Lower leg skin (tissue), 4 donors: ENCODE measurements around the gene DCAF15. TPM values are rescaled to one million over a fixed set of nuclear protein-coding genes. Genes with fewer than 3 reads are reported as not detected.

ENCODE experiments used
- DNase-seq, 2 donors: peaks; one replicate each; pipeline ENCODE4 v3.0.0-alpha.2; 2019; ENCODE audit warnings: low spot score in 2 of 2
- H3K4me3 ChIP-seq: fragments of 200-600 bp; sonication (generic); 2 replicates; pipeline ENCODE4 v1.5.1; 2017; ENCODE audit warnings: mild to moderate bottlenecking, low read depth; ENCODE audit not compliant: poor library complexity, severe bottlenecking
- CTCF ChIP-seq, 3 donors: fragments of 450-650 bp; IDR thresholded peaks; one replicate each; pipeline ENCODE4 v1.5.1; 2016; ENCODE audit warnings: antibody characterized with exemption in 3 of 3, mild to moderate bottlenecking in 3 of 3, moderate library complexity in 2 of 3
- POLR2A ChIP-seq, 2 donors: fragments of 450-650 bp; IDR thresholded peaks; one replicate each; pipeline ENCODE4 v1.6.1; 2016 to 2017; ENCODE audit warnings: antibody characterized with exemption in 2 of 2, mild to moderate bottlenecking in 1 of 2, moderate library complexity in 1 of 2
- WGBS, 2 donors: methylation state at CpG; one replicate each; pipeline ENCODE4 v1.1.5; 2018; 5-methylcytosine and 5-hydroxymethylcytosine counted together
- intact Hi-C: fragments of 100-400 bp; cut with DNase I; formaldehyde crosslinking; loops from one replicate; pipeline ENCODE4 v1.15.0; 2023; ENCODE audit warnings: low total_unique reads
- total RNA-seq, 4 donors: library from RNA; depleted of rRNA; stranded (reverse); fragments of >200 nt; gene quantifications; one replicate each; pipeline ENCODE4 v1.1.0, GENCODE V29; 2016

Gene DCAF15
- total RNA-seq, 4 donors from 2014 or later: 31.8 to 51.7 (median 43.0) TPM

GRCh38 chr19:13984875-13985741, 32.8 kb downstream of the DCAF15 start:
- no peak overlapping the region for H3K4me3 ChIP-seq
- DNase-seq: no peak
- 84 to 88% methylated on average over 25 of the region's 25 CpGs for WGBS, 2 donors
- intact Hi-C loops: no loop called here
- no peak for TF ChIP-seq POLR2A (IDR thresholded peaks at IDR 0.05)
- TF ChIP-seq CTCF (IDR thresholded peaks at IDR 0.05): no peak

GRCh38 chr19:13985771-13986347, 33.5 kb downstream of the DCAF15 start:
- DNase-seq: no peak
- H3K4me3 ChIP-seq: no peak overlapping the region
- 69 to 79% methylated on average over 9 to 10 of the region's 10 CpGs for WGBS, 2 donors
- TF ChIP-seq POLR2A (IDR thresholded peaks at IDR 0.05): no peak
- TF ChIP-seq CTCF (IDR thresholded peaks at IDR 0.05): no peak
- intact Hi-C loops: no loop called here

DNA sequence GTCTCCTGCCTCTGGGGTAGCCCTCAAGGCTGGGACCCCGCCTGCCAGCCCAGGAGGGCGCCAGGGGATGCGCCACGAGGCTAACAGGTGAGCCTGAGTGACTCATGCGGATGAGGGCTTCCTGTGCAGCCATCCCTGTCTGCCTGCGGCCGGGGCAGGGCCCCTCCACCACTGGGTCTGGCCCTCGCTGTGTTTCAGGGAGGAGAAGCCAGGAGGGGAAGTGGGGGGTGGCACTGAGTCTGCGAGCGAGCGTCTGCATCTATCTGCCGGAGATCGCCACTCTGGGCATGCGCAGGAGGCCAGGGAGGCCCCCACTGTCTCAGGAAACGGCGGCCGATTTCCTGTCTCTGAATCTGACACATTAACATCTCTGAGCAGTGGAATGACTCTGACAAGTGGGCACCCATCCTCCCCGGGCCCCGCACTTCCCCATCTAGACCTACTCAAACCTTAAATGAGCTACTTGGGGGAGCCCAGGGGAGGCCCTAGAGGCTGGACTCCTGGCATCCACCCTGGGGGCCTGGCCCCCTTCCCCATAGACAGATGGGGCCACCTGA, 34.1 kb downstream of the DCAF15 start:
- TF ChIP-seq CTCF (IDR thresholded peaks at IDR 0.05) (no peak), POLR2A (IDR thresholded peaks at IDR 0.05) (no peak)
- intact Hi-C loops: no loop called here
- peak; percentile 86 to 97 for DNase-seq
- H3K4me3 ChIP-seq: no peak overlapping the region
- WGBS, 2 donors: 37 to 60% methylated on average over 6 to 12 of the region's 19 CpGs

- 67% methylated on average over 17 of the region's 17 CpGs for WGBS, 2 donors
- DNase-seq: no peak
- intact Hi-C loops: no loop called here
- TF ChIP-seq POLR2A (IDR thresholded peaks at IDR 0.05) (no peak), CTCF (IDR thresholded peaks at IDR 0.05) (no peak)
- H3K4me3 ChIP-seq: no peak overlapping the region
These were observed 35.0 kb downstream of the DCAF15 start for GRCh38 chr19:13987101-13987890.

- no peak for DNase-seq
- WGBS, 2 donors: 84 to 88% methylated on average over 7 of the region's 7 CpGs
- intact Hi-C loops: no loop called here
- H3K4me3 ChIP-seq: no peak overlapping the region
- TF ChIP-seq CTCF (IDR thresholded peaks at IDR 0.05) (no peak), POLR2A (IDR thresholded peaks at IDR 0.05) (no peak)
These were observed 37.2 kb downstream of the DCAF15 start for GRCh38 chr19:13989487-13989886.
